Mesendoderm (in vitro differentiated cells): ENCODE results near the gene TMCO4.

Source experiments
- DNase-seq: peaks from one replicate; pipeline ENCODE4 v3.0.0; 2013
- H2AK5ac ChIP-seq: 2 replicates; pipeline ENCODE4 v1.6.1; 2013; ENCODE audit warnings: low read length, inconsistent platforms
- H2BK120ac ChIP-seq: 2 replicates; pipeline ENCODE4 v1.6.1; 2013; ENCODE audit warnings: low read depth, mild to moderate bottlenecking, low read length, moderate library complexity, mixed read lengths
- H2BK15ac ChIP-seq: replicated peaks from 2 replicates; pipeline ENCODE4 v1.6.1; 2013; ENCODE audit warnings: low read depth, mild to moderate bottlenecking, moderate library complexity
- H2BK5ac ChIP-seq: 2 replicates; pipeline ENCODE4 v1.6.1; 2013; ENCODE audit warnings: low read length, inconsistent platforms
- H3K18ac ChIP-seq: 2 replicates; pipeline ENCODE4 v1.6.1; 2013; ENCODE audit warnings: mild to moderate bottlenecking, low read length, mixed read lengths
- H3K23ac ChIP-seq: one replicate; pipeline ENCODE4 v1.6.1; 2013; ENCODE audit warnings: low read length
- H3K27ac ChIP-seq: 2 replicates; pipeline ENCODE4 v1.5.1; 2013; ENCODE audit warnings: low read depth, mild to moderate bottlenecking, inconsistent platforms, low read length, moderate library complexity
- H3K27me3 ChIP-seq: 2 replicates; pipeline ENCODE4 v1.6.1; 2013; ENCODE audit warnings: low read length, control low read depth, mild to moderate bottlenecking, inconsistent platforms; ENCODE audit not compliant: insufficient read depth, poor library complexity
- H3K36me3 ChIP-seq: 2 replicates; pipeline ENCODE4 v1.6.1; 2013; ENCODE audit warnings: low read length, inconsistent platforms; ENCODE audit not compliant: control insufficient read depth, insufficient read depth
- H3K4ac ChIP-seq: one replicate; pipeline ENCODE4 v1.6.1; 2013; ENCODE audit warnings: low read depth, mild to moderate bottlenecking, low read length, moderate library complexity
- H3K4me1 ChIP-seq: 2 replicates; pipeline ENCODE4 v1.6.1; 2013; ENCODE audit warnings: low read depth, low read length, inconsistent platforms; ENCODE audit not compliant: control insufficient read depth
- H3K4me2 ChIP-seq: 2 replicates; pipeline ENCODE4 v1.6.1; 2013; ENCODE audit warnings: low read length
- H3K4me3 ChIP-seq: 2 replicates; pipeline ENCODE4 v1.5.1; 2013; ENCODE audit warnings: mild to moderate bottlenecking, low read length
- H3K56ac ChIP-seq: one replicate; pipeline ENCODE4 v1.6.1; 2013; ENCODE audit warnings: low read length
- H3K79me1 ChIP-seq: 2 replicates; pipeline ENCODE4 v1.6.1; 2013; ENCODE audit warnings: low read length, inconsistent platforms
- H3K79me2 ChIP-seq: 2 replicates; pipeline ENCODE4 v1.6.1; 2013; ENCODE audit warnings: mild to moderate bottlenecking, low read length; ENCODE audit not compliant: control insufficient read depth, insufficient read depth
- H3K9ac ChIP-seq: 2 replicates; pipeline ENCODE4 v1.6.1; 2013; ENCODE audit warnings: low read length, inconsistent platforms
- H4K5ac ChIP-seq: one replicate; pipeline ENCODE4 v1.6.1; 2013; ENCODE audit warnings: low read length
- H4K8ac ChIP-seq: one replicate; pipeline ENCODE4 v1.6.1; 2013; ENCODE audit warnings: low read depth, mild to moderate bottlenecking, control low read depth, low read length, moderate library complexity
- WGBS: extraction: QIAGEN DNeasy Blood & Tissue Kit; methylation state at CpG from one replicate; pipeline ENCODE4 v1.1.7; 2013; ENCODE audit warnings: low lambda C conversion rate, missing lambda C conversion rate; ENCODE audit not compliant: insufficient coverage; ENCODE audit errors: extremely low coverage; 5-methylcytosine and 5-hydroxymethylcytosine counted together

Gene TMCO4

GRCh38 chr1:19802269-19802668, 2.6 kb upstream of the TMCO4 start:
- Histone ChIP-seq H3K4me2 (no peak overlapping the region), H3K27ac (no peak overlapping the region), H3K27me3 (no peaks in the 10 kb centered on the region), H4K8ac (no peak overlapping the region), H3K4me3 (no peak overlapping the region), H4K5ac (no peak overlapping the region), H3K79me2 (no peaks in the 10 kb centered on the region), H3K23ac (no peak overlapping the region), H2BK15ac (no peak overlapping the region), H3K79me1 (no peaks in the 10 kb centered on the region), H3K36me3 (no peaks in the 10 kb centered on the region), H2AK5ac (no peak overlapping the region), H2BK120ac (no peak overlapping the region), H3K9ac (no peak overlapping the region), H3K56ac (no peak overlapping the region), H3K18ac (no peak overlapping the region), H3K4me1 (no peaks in the 10 kb centered on the region), H3K4ac (no peak overlapping the region), H2BK5ac (no peak overlapping the region)
- WGBS = no CpG with 5 or more reads among the region's 7 CpGs
- peak; percentile 57 for DNase-seq

- Histone ChIP-seq H3K9ac (peak overlapping the region; percentile 47), H4K5ac (no peak overlapping the region), H2AK5ac (no peak overlapping the region), H3K23ac (no peak overlapping the region), H3K79me2 (no peaks in the 10 kb centered on the region), H3K4me2 (peak overlapping the region; percentile 32), H3K27me3 (no peaks in the 10 kb centered on the region), H4K8ac (no peak overlapping the region), H2BK120ac (no peak overlapping the region), H2BK15ac (no peak overlapping the region), H3K56ac (peak overlapping the region; percentile 86), H3K4me3 (no peak overlapping the region), H3K79me1 (no peaks in the 10 kb centered on the region), H3K27ac (no peak overlapping the region), H3K4me1 (no peaks in the 10 kb centered on the region), H3K18ac (peak overlapping the region; percentile 52), H3K4ac (no peak overlapping the region), H2BK5ac (no peak overlapping the region), H3K36me3 (no peaks in the 10 kb centered on the region)
- WGBS = no CpG with 5 or more reads among the region's 33 CpGs
- DNase-seq = peak; percentile 32
Observed at GRCh38 chr1:19800076-19800804, 524 bp upstream of the TMCO4 start.

GRCh38 chr1:19798486-19799229, 1.1 kb downstream of the TMCO4 start:
- Histone ChIP-seq H3K18ac (no peak overlapping the region), H3K23ac (no peak overlapping the region), H2AK5ac (no peak overlapping the region), H4K5ac (no peak overlapping the region), H3K4me3 (no peak overlapping the region), H3K79me2 (no peaks in the 10 kb centered on the region), H3K27ac (no peak overlapping the region), H3K36me3 (no peaks in the 10 kb centered on the region), H3K4me1 (no peaks in the 10 kb centered on the region), H4K8ac (no peak overlapping the region), H3K4me2 (no peak overlapping the region), H3K79me1 (no peaks in the 10 kb centered on the region), H3K9ac (no peak overlapping the region), H3K4ac (no peak overlapping the region), H3K27me3 (no peaks in the 10 kb centered on the region), H2BK15ac (no peak overlapping the region), H2BK120ac (no peak overlapping the region), H3K56ac (peak overlapping the region; percentile 38), H2BK5ac (no peak overlapping the region)
- DNase-seq = no peak
- no CpG with 5 or more reads among the region's 6 CpGs for WGBS

- no peak overlapping the region for H2BK15ac ChIP-seq
- H2BK120ac ChIP-seq = no peak overlapping the region
- WGBS = no CpG with 5 or more reads among the region's 5 CpGs
- no peak overlapping the region for H3K27ac ChIP-seq
- H2AK5ac ChIP-seq = no peak overlapping the region
- DNase-seq = no peak
- H4K5ac ChIP-seq = no peak overlapping the region
- H2BK5ac ChIP-seq = no peak overlapping the region
- no peak overlapping the region for H3K18ac ChIP-seq
- no peaks in the 10 kb centered on the region for H3K4me1 ChIP-seq
- H3K79me1 ChIP-seq = no peaks in the 10 kb centered on the region
- no peaks in the 10 kb centered on the region for H3K27me3 ChIP-seq
- no peak overlapping the region for H3K4me2 ChIP-seq
- H3K56ac ChIP-seq = peak overlapping the region; percentile 15
- no peak overlapping the region for H3K23ac ChIP-seq
- no peaks in the 10 kb centered on the region for H3K36me3 ChIP-seq
- no peak overlapping the region for H3K4ac ChIP-seq
- no peak overlapping the region for H4K8ac ChIP-seq
- no peak overlapping the region for H3K9ac ChIP-seq
- no peaks in the 10 kb centered on the region for H3K79me2 ChIP-seq
- H3K4me3 ChIP-seq = no peak overlapping the region
Observed at GRCh38 chr1:19797827-19798226, 1.9 kb downstream of the TMCO4 start.

GRCh38 chr1:19794583-19794982, 5.1 kb downstream of the TMCO4 start:
- H2BK15ac ChIP-seq = no peak overlapping the region
- H3K4me1 ChIP-seq = no peaks in the 10 kb centered on the region
- H3K4ac ChIP-seq = no peak overlapping the region
- H3K79me2 ChIP-seq = no peaks in the 10 kb centered on the region
- H3K18ac ChIP-seq = no peak overlapping the region
- no peak overlapping the region for H2BK120ac ChIP-seq
- no peak overlapping the region for H3K56ac ChIP-seq
- H3K27me3 ChIP-seq = no peaks in the 10 kb centered on the region
- H4K5ac ChIP-seq = no peak overlapping the region
- no peak for DNase-seq
- no peak overlapping the region for H3K27ac ChIP-seq
- H3K4me2 ChIP-seq = no peak overlapping the region
- H2AK5ac ChIP-seq = no peak overlapping the region
- H3K79me1 ChIP-seq = no peaks in the 10 kb centered on the region
- H3K9ac ChIP-seq = no peak overlapping the region
- no peaks in the 10 kb centered on the region for H3K36me3 ChIP-seq
- H3K4me3 ChIP-seq = no peak overlapping the region
- H4K8ac ChIP-seq = no peak overlapping the region
- H2BK5ac ChIP-seq = no peak overlapping the region
- H3K23ac ChIP-seq = no peak overlapping the region
- no CpG with 5 or more reads among the region's 4 CpGs for WGBS
